Muscle of back (tissue), 11 donors: Measurements from ENCODE around the gene ALAS1. TPM values are rescaled to one million over a fixed set of nuclear protein-coding genes. Genes with fewer than 3 reads are reported as not detected.
A peak's percentile ranks its signal among the peaks of the same experiment; 100 is the strongest.

Source experiments
- DNase-seq, 3 donors: peaks; one replicate each; pipeline versions ENCODE4 v3.0.0 to v3.0.0-alpha.2; 2013
- polyA plus RNA-seq, 10 donors: library from polyadenylated mRNA; unstranded; fragments of 120-200 nt; gene quantifications; one replicate each; pipeline ENCODE4 v1.2.1, GENCODE V29; 2013; ENCODE audit not compliant: insufficient read length in 10 of 10

The ALAS1 gene
- polyA plus RNA-seq, 10 donors, result 28.5 to 32.5 (median 29.3) TPM

- DNase-seq, result no peak
Observed at GRCh38 chr3:52198643-52199608, 966 bp downstream of the ALAS1 start.

GRCh38 chr3:52200981-52201679, 3.2 kb downstream of the ALAS1 start:
- DNase-seq, result no peak

- DNase-seq, result no peak
Observed at GRCh38 chr3:52202384-52203077, 4.6 kb downstream of the ALAS1 start.

- DNase-seq, result no peak
Observed at GRCh38 chr3:52203701-52204100, 5.7 kb downstream of the ALAS1 start.

- DNase-seq, result no peak
Observed at GRCh38 chr3:52204337-52205073, 6.5 kb downstream of the ALAS1 start.

GRCh38 chr3:52205727-52206372, 7.9 kb downstream of the ALAS1 start:
- DNase-seq, result no peak

GRCh38 chr3:52208556-52208955, 10.6 kb downstream of the ALAS1 start:
- DNase-seq, result no peak

- no peak for DNase-seq
Observed at GRCh38 chr3:52210037-52210436, 12.1 kb downstream of the ALAS1 start.

- no peak for DNase-seq
Observed at GRCh38 chr3:52210550-52211046, 12.6 kb downstream of the ALAS1 start.

- no peak for DNase-seq
Observed at GRCh38 chr3:52211268-52211891, 13.4 kb downstream of the ALAS1 start.

- no peak for DNase-seq
Observed at GRCh38 chr3:52213005-52213404, 15.0 kb downstream of the ALAS1 start.

GRCh38 chr3:52213901-52214300, 15.9 kb downstream of the ALAS1 start:
- DNase-seq, result no peak

GRCh38 chr3:52215351-52215750, 17.4 kb downstream of the ALAS1 start:
- no peak for DNase-seq

- peak; percentile 69 to 83 (median 70) for DNase-seq
Observed at GRCh38 chr3:52216585-52217408, 18.8 kb downstream of the ALAS1 start.

GRCh38 chr3:52217409-52217805, 19.4 kb downstream of the ALAS1 start:
- DNase-seq, result no peak

GRCh38 chr3:52218026-52218425, 20.1 kb downstream of the ALAS1 start:
- DNase-seq, result no peak

- no peak for DNase-seq
Observed at GRCh38 chr3:52218454-52218853, 20.5 kb downstream of the ALAS1 start.

- no peak for DNase-seq
Observed at GRCh38 chr3:52218937-52219650, 21.1 kb downstream of the ALAS1 start.
